ENCODE measurements around the gene CCDC191.

The CCDC191 gene

GRCh38 chr3:114058646-114059045 lies 2.3 kb upstream of the CCDC191 start:
- DNase-seq, result no peak

- DNase-seq, result no peak
These were observed 653 bp upstream of the CCDC191 start for GRCh38 chr3:114057011-114057347.

GRCh38 chr3:114052216-114052615 lies 4.1 kb downstream of the CCDC191 start:
- no peak for DNase-seq

GRCh38 chr3:114043205-114043604 lies 13.1 kb downstream of the CCDC191 start:
- DNase-seq, result no peak

- DNase-seq, result no peak
These were observed 20.4 kb downstream of the CCDC191 start for GRCh38 chr3:114035896-114036295.

GRCh38 chr3:114034787-114035545 lies 21.4 kb downstream of the CCDC191 start:
- DNase-seq, result no peak

- no peak for DNase-seq
These were observed 22.1 kb downstream of the CCDC191 start for GRCh38 chr3:114034211-114034610.

GRCh38 chr3:114033721-114034120 lies 22.6 kb downstream of the CCDC191 start:
- no peak for DNase-seq

GRCh38 chr3:114026331-114026730 lies 30.0 kb downstream of the CCDC191 start:
- DNase-seq, result no peak

- no peak for DNase-seq
These were observed 30.9 kb downstream of the CCDC191 start for GRCh38 chr3:114025451-114025850.

GRCh38 chr3:114022145-114022802 lies 34.1 kb downstream of the CCDC191 start:
- no peak for DNase-seq

GRCh38 chr3:114020907-114021306 lies 35.4 kb downstream of the CCDC191 start:
- DNase-seq, result no peak

- no peak for DNase-seq
These were observed 36.8 kb downstream of the CCDC191 start for GRCh38 chr3:114019486-114019885.

- DNase-seq, result no peak
These were observed 42.1 kb downstream of the CCDC191 start for GRCh38 chr3:114014211-114014610.

- no peak for DNase-seq
These were observed 45.1 kb downstream of the CCDC191 start for GRCh38 chr3:114011059-114011797.

GRCh38 chr3:114005481-114005880 lies 50.8 kb downstream of the CCDC191 start:
- DNase-seq, result no peak

GRCh38 chr3:113985541-113985940 lies 70.8 kb downstream of the CCDC191 start:
- DNase-seq, result no peak

- DNase-seq, result no peak
These were observed 72.8 kb downstream of the CCDC191 start for GRCh38 chr3:113983544-113983943.

- no peak for DNase-seq
These were observed 74.5 kb downstream of the CCDC191 start for GRCh38 chr3:113981803-113982202.

GRCh38 chr3:113979916-113980315 lies 76.4 kb downstream of the CCDC191 start:
- DNase-seq, result no peak

GRCh38 chr3:113977822-113978221 lies 78.5 kb downstream of the CCDC191 start:
- DNase-seq, result no peak

GRCh38 chr3:113968986-113969385 lies 87.3 kb downstream of the CCDC191 start:
- DNase-seq, result no peak

- DNase-seq, result no peak
These were observed 90.2 kb downstream of the CCDC191 start for GRCh38 chr3:113966172-113966571.

GRCh38 chr3:113963879-113964278 lies 92.4 kb downstream of the CCDC191 start:
- DNase-seq, result no peak

Data from inflammatory macrophage (primary cell).